ENCODE results near the gene PSG11.
"Not testable (repeated sequence)": the region's sequence is repeated elsewhere in the genome, so short reads cannot be mapped to it uniquely, and the experiment has no call there.

Gene PSG11

GRCh38 chr19:43005841-43006240 lies 20.4 kb downstream of the PSG11 start:
- not testable (repeated sequence) for DNase-seq (ENCODE audit: low read depth); H3K4me3 ChIP-seq (ENCODE audit: low read depth, low read length)

DNA sequence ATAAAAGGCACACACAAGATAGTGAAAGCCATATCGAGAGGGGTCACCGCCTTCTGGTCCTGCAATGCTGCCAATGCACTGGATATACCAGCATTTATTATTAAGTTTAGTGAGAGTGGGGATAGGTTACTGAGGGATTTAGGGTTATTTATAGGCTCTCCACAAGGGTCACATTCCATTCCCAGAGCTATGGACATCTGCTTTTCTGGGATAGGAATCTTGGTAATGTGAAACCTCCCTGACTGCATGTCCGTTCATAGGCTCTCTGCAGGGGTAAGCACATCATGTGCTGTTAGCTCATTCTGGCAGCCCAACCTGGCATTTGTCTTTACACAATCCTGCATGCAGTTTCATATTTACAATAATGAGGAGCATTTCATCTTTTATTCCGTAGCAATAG lies 21.4 kb downstream of the PSG11 start:
- not testable (repeated sequence) for DNase-seq (ENCODE audit: low read depth); H3K4me3 ChIP-seq (ENCODE audit: low read depth, low read length)

DNA sequence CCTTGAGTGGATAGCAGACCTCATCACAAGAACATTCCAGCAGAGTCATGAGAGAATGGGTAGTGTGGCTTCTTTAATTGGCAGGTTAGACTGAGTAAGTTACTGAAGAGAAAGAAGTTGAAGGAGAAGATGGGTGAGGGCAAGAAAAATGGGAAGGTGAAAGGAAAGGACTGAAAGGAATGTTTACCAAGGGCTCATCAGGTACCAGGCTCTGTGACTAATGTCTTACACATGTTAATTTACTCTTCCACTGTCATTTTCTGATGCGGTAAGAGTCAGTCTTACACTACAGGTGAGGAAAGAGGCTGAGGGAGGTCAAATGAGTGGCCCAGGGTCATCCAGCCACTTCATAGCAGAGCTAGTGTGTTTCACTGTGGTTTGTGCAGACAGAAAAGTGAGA lies 22.6 kb downstream of the PSG11 start:
- not testable (repeated sequence) for H3K4me3 ChIP-seq (ENCODE audit: low read depth, low read length); DNase-seq (ENCODE audit: low read depth)

DNA sequence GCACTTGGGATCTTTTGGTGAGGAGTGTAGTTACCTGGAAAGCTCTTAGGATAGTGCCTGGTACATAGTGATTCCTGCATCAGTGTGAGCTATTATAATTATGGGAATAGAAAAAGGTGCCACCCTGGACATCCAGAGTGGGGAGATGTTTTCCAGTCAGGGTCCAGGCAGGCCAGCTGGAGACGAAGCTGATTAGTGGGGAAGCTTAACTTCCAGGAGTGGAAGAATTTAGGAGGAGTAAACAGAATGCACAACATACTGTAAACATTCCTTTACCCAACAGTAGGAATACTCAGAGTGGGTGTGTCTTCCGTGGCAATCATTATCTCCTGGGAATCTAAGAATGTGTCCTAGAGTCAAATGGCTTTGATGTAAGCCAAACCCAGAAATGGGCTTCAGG lies 23.3 kb downstream of the PSG11 start:
- H3K4me3 ChIP-seq (ENCODE audit: low read depth, low read length); DNase-seq (ENCODE audit: low read depth): not testable (repeated sequence)

DNA sequence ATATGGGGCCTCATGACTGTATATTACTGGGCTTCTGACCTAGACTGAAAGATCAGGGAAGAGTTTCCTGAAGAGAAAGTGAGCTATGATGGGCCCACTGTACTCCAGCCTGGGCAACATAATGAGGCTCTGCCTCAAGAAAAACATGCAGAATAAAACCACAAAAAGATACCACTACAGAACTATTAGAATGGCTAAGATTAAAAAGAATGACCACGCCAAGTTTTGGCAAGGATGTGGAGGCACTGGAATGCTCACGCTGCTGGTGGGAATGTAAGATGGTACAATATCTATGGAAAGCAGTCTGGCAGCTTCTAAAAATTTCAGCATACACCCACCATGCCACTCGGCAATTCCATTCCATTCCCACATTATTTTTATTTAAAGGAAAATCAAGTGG lies 30.1 kb downstream of the PSG11 start:
- not testable (repeated sequence) for DNase-seq (ENCODE audit: low read depth)

DNA sequence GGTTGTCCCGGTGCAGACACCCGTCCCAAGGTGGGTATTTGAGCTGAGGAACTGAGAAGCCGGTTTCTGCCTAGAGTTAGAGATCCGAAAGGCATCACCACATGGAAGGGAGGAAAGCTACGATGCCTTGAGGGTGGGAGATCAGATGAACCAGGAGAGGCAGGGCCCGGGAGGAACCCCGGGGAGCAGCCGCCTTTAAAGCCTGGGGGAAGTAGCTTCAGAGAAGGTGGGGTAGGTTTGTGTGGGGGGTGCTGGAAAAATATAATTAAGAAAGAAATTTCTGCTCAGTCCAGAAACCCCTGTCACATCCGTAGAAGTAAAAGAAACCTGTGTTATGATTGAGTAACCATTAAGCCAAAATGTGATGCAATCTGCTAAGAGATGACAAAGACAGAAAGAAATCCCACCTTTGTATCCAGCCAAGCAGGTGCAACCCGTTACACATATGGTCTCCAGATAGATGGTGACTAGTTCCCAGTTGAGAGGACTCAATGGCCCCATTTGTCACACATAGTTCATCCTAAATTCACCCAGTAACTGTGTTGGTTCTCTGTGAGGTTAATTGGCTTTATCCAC lies 34.2 kb downstream of the PSG11 start:
- not testable (repeated sequence) for H3K4me3 ChIP-seq (ENCODE audit: low read depth, low read length); DNase-seq (ENCODE audit: low read depth)

More for the DNA sequence above, 30.1 kb downstream of the PSG11 start:
- H3K4me3 ChIP-seq (ENCODE audit: low read depth, low read length) = not testable (repeated sequence)

DNA sequence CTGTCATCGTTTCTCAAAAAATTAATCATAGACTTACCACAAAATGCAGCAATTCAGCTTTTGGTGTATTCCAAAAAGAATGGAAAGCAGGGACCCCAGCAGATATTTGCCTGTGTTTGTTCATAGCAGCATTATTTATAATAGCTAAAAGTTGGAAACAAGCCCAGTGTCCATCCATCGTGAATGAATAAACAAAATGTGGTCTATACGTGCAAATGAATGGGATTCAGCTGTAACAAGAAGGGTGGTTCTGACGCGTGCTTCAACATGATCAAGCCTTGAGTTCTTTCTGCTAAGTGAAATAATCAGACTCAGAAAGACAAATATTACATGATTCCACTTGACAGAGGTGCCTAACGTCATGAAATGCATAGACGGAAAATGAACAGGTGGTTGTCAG lies 36.4 kb downstream of the PSG11 start:
- DNase-seq (ENCODE audit: low read depth) = no peak
- no peak overlapping the region for H3K4me3 ChIP-seq (ENCODE audit: low read depth, low read length)
- TF ChIP-seq, protein P1, sequence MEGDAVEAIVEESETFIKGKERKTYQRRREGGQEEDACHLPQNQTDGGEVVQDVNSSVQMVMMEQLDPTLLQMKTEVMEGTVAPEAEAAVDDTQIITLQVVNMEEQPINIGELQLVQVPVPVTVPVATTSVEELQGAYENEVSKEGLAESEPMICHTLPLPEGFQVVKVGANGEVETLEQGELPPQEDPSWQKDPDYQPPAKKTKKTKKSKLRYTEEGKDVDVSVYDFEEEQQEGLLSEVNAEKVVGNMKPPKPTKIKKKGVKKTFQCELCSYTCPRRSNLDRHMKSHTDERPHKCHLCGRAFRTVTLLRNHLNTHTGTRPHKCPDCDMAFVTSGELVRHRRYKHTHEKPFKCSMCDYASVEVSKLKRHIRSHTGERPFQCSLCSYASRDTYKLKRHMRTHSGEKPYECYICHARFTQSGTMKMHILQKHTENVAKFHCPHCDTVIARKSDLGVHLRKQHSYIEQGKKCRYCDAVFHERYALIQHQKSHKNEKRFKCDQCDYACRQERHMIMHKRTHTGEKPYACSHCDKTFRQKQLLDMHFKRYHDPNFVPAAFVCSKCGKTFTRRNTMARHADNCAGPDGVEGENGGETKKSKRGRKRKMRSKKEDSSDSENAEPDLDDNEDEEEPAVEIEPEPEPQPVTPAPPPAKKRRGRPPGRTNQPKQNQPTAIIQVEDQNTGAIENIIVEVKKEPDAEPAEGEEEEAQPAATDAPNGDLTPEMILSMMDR (IDR thresholded peaks at IDR 0.05; ENCODE audit: insufficient read depth, low read depth, low read length, missing control alignments) = no peak

DNA sequence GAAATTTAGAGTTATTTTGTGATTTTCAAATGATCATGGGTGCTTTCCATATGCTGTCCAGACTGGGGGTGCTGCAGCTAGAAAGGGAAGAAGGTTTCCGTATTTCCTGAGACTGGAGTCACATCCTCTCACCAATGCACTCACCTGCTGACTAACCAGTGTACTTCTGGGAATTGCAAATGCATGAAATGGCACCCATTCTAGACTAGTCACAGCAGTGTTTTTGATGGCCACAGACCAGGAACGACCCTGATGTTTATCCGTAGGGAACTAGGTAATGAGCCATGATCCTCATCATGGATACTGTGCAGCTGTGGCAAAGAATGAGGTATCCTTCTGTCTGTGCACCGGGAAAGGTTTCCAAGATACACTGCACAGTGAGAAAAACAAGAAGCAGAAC lies 37.1 kb downstream of the PSG11 start:
- H3K4me3 ChIP-seq (ENCODE audit: low read depth, low read length); DNase-seq (ENCODE audit: low read depth): not testable (repeated sequence)

GRCh38 chr19:42988206-42988605 lies 38.1 kb downstream of the PSG11 start:
- not testable (repeated sequence) for DNase-seq (ENCODE audit: low read depth)

DNA sequence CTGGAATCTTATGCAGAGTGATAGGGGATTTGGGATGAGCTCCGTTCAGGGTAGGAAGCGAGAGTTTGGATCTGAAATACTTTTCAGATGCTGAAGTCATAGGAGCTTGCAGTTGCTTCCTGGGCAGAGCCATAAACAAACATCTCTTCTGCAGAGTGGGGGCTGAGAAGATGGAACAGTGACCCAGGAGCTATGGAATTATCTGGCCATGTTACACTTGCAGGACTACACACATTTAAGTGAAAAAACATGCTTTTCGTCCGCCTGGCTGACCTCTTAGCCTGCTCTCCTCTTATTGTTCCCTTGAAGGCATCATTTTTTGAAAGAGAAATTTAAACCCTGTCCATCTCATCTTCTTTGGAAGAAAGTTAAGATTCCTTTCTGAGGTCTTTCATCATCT lies 40.7 kb downstream of the PSG11 start:
- DNase-seq (ENCODE audit: low read depth) = no peak
- TF ChIP-seq, protein P1 (IDR thresholded peaks at IDR 0.05; ENCODE audit: insufficient read depth, low read depth, low read length, missing control alignments) = no peak
- no peak overlapping the region for H3K4me3 ChIP-seq (ENCODE audit: low read depth, low read length)

More at GRCh38 chr19:42988206-42988605, 38.1 kb downstream of the PSG11 start:
- H3K4me3 ChIP-seq (ENCODE audit: low read depth, low read length) = not testable (repeated sequence)

DNA sequence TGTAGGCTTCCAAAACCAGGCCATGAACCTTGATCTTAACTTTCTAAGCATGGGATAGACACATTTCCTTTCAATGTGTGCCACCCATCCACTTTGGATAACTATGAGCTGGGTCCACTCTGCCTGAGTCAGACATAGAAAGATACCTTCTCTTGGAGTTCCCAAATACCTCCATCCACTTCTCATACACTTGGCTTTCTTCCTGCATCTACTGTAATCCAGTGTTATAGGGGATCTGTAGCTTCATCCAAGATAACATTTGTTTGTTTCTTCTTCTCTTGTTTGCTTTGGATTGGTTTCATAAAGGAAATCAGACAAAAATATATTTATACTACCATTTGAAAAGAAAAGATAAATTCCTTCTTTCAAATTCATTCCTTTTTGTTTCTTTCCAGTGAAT lies 44.2 kb downstream of the PSG11 start:
- DNase-seq (ENCODE audit: low read depth) = not testable (repeated sequence)

GRCh38 chr19:42971451-42971850 lies 54.8 kb downstream of the PSG11 start:
- DNase-seq (ENCODE audit: low read depth); H3K4me3 ChIP-seq (ENCODE audit: low read depth, low read length): not testable (repeated sequence)

More for the DNA sequence above, 44.2 kb downstream of the PSG11 start:
- not testable (repeated sequence) for H3K4me3 ChIP-seq (ENCODE audit: low read depth, low read length)

DNA sequence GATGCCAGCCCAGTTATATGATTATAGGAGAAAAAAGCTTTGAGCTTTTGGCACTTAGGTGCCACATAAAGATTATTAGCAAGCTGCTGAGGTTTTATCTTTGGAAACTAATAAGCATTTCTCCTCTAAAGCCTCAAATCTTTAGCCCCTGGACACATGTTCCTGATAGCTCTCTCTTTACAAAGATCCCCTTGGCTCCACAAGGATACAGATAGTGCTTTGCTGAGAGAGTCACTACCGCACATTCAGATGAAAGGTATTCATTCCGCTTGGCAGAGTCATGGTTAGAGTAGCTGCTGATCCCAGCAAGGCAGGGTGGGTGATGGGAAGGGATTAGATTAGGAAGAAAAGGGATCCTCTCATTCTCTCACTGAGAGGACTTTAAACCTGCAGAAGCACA lies 61.1 kb downstream of the PSG11 start:
- no peak for DNase-seq (ENCODE audit: low read depth)
- no peak overlapping the region for H3K4me3 ChIP-seq (ENCODE audit: low read depth, low read length)
- TF ChIP-seq, protein P1 (IDR thresholded peaks at IDR 0.05; ENCODE audit: insufficient read depth, low read depth, low read length, missing control alignments) = no peak
